Activated T-cell treated with anti-CD3 and anti-CD28 coated beads for 4 hours (primary cell): ENCODE data around the gene DHRSX.
"Not testable (repeated sequence)": the region's sequence is repeated elsewhere in the genome, so short reads cannot be mapped to it uniquely, and the experiment has no call there.

Experiments
- DNase-seq: peaks from one replicate; pipeline ENCODE4 v3.0.0-alpha.2; 2020

DHRSX gene

GRCh38 chrX:2423899-2424298 lies 76.9 kb downstream of the DHRSX start:
- no peak for DNase-seq

DNA sequence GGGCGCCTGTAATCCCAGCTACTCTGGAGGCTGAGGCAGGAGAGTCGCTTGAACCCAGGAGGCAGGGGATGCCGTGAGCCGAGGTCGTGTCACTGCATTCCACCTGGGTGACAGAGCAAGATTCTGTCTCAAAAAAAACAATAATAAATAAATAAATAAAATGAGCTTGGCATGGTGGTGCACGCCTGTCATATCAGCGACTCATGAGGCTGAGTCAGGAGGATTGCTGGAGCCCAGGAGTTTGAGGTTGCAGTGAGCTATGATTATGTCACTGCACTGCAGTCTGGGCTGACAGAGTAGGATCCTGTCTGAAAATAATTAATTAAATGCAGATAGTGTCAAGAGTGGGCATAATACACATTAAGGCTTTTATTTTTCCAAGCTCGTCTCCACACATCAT lies 77.5 kb downstream of the DHRSX start:
- DNase-seq: no peak

- not testable (repeated sequence) for DNase-seq
Measured at GRCh38 chrX:2419418-2419817, 81.4 kb downstream of the DHRSX start.

DNA sequence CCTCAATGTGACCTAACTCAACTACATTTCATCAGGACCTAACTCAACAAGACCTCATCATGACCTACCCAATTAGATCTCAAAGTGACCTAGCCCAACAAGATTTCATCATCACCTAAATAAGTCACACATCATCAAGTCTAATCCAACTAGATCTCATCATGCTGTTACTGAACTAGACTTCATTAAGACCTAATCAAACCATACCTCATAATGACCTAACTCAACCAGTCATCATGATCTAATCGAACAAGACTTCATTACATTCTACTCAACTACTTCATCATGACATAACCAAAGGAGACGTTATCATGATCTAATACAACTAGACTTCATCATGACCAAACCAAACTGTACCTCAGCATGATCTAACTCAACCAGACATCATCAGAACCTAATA lies 82.8 kb downstream of the DHRSX start:
- DNase-seq: no peak

DNA sequence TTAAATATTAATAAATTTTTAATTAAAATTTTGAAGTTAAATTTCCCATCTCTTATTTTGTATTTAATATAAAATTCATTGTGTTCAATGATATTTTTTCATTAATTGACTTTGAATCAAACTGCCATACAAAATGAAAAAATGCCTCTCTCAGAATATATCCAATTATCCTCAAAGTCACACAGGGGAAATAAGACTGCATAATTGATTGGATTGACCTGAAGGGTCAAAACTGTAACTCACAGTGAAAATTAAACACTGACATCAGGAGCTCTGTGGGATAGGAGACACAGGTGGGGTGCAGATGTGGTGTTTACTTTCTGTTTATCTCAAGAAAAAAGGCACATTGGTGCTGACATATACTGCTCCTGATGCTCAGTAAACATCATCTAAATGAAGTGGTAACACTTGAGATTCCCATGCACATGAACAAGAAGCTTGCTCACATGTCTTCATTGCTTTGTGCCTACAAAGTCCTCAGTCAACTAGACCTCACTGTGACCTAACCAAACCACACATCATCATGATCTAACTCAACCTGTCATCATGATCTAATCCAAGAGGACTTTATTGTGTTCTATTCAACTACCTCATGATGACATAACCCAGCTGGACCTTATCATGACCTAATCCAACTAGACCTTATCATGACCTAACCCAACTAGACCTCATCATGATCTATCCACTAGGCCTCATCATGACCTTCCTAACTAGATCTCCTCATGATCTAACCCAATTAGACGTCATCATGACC lies 83.7 kb downstream of the DHRSX start:
- no peak for DNase-seq

DNA sequence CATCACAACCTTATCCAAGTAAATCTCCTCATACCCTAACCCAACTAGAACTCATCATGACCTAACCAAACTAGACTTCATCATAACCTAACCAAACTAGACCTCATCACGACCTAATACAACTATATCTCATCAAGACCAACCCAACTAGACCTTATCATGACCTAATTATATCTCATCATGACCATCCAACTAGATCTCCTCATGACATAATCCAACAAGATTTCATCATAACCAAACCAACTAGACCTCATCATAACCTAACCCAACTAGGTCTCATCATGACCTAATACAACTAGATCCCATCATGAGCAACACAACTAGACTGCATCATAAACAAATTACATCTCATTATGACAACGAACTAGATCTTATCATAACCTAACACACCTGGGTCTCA lies 86.4 kb downstream of the DHRSX start:
- DNase-seq: no peak

DNA sequence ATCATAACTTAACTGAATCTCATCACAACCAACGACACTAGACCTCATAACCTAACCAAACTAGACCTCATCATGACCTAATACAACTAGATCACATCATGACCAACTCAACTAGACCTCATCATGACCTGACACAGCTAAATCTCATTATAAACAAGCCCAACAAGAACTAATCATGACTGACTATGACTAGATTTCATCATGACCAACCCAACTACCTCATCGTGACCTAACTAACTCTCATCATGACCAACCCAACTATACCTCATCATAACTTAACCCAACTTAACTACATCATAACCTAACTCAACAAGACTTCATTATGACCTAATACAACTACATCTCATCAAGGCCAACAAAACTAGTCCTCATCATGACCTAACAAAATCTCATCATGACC lies 86.8 kb downstream of the DHRSX start:
- no peak for DNase-seq

DNA sequence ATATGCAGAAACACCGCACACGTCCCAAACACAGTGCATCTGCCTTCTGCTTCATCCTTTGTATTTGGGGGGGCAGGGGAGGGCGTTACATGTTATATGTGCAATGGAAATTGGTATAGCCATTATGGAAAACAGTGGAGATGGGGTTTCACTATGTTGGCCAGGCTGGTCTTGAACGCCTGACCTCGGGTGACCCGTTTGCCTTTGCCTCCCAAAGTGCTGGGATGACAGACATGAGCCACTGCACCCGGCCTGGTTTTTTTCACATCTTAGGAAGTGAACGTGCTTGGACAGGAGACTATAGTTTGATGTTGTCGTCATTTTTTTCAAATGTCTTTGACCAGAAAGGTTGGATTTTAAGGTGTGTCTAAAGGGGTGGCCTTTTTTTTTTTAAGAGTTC lies 88.6 kb downstream of the DHRSX start:
- DNase-seq: no peak

DNA sequence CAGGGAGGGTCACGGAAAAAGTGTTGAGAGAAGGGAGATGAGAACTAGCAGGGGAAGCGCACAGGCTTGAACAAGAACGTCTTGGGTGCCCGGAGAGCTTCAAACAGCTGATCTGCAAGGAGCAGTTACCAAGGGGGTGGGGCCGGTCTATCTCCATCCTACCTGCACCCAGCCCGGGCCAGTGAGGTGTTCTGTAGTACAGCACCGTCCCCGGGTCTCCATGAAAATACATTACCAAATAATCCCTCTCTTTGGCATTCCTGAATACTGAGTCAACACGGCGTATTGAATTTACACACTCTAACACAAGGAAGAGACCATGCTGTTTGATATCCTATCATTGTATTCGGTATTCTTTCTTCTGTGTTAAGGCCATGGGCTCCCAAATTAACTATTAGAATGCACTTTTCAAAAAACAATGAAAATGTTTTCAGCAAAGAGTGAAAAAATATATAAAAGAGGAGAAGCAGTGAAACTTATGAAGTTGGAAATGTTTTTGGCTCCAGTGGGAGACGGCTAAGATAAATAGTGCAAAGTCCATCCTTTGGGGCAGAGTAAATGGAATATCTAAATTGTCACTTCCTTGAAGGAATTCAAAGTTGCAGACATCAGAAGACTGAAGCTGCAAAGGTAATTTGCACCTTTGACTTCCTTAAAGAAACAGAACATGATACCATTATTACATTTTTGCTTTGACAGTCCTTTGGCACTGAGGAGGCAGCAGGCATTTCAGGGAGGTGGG lies 90.3 kb downstream of the DHRSX start:
- no peak for DNase-seq

- no peak for DNase-seq
Measured at GRCh38 chrX:2409796-2410195, 91.0 kb downstream of the DHRSX start.

- no peak for DNase-seq
Measured at GRCh38 chrX:2408856-2409255, 91.9 kb downstream of the DHRSX start.

GRCh38 chrX:2406891-2407518 lies 93.8 kb downstream of the DHRSX start:
- DNase-seq: no peak

DNA sequence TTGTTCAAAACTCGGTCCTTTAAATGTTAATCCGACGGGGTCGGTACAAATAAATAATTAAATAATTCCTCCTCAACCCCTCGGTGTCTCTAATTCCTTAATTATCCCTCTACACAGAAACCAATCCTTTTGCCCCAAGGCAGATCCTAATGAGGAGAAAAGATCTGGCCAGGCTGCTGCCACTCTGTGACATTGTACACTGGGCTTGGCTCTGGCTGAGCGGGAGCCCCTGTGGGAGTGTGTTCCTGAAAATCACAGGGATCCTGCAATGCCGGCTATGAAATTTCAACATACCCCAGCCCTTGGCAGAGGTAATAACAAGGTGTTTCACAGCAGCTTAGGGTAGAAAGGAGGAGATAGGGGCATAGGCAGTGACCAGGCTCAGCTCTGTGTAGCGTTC lies 96.0 kb downstream of the DHRSX start:
- no peak for DNase-seq

- no peak for DNase-seq
Measured at GRCh38 chrX:2402361-2402690, 98.5 kb downstream of the DHRSX start.

DNA sequence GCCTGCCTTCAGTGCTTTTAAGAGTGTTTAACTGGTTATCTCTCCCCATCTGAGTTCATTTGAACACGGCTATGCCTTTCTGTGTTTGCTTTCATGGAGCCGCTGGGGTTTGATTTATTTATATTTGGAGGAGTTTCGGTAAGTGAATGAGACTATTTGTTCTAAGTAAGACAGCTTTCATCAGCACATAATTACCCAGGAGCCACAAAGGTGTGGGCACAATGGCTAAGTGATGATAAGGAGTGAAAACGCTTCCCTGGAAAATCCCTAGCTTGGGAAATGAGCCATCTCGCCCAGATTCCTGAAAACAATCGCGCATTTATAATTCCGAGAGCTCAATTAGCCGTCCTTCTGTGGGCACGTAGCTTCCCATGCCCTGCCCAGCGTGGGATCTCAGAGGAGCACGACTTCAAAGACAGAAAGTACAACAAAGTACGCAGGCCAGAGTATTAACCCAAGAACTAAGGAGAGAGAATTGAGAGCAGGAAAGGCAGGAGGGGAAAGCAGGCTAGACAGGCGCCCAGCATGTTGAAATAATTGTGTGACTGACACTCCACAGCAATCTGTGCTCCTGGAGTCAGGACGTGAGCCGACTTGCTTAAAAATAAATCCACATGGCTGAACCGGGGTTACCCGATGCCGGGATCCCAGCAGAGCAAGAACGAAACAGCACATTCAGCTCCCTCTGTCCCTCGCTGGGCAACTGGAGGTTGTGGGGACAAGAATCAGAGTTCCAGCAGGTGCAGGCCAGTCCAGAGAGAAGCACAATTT lies 99.0 kb downstream of the DHRSX start:
- DNase-seq: no peak

GRCh38 chrX:2401201-2401589 lies 99.6 kb downstream of the DHRSX start:
- DNase-seq: no peak

DNA sequence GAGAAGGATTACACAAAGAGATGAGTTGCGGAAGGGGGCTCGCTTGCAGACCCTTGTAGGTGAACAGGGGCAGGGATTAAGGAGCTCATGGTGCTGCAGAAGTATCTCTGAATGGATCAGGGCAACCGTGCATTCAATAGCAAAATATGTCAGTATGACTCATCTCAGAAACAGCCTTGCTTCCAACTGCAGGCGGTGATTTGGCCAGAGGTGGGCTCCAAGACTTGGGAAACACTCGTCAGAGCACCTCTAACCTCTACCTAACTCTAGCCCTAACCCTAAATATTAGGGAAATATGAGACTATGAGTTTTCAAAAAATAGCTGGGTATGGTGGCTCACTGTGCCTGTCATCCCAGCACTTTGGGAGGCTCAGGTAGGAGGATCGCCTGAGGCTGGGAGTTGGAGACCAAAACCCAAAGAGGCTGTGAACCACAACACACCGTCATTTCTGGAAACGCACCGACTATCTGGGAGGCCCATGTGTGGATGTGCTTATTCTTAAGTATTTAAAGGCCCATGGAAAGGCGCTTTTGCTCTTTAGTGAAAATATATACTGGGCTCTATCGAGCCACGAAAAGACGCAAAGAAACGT lies 102.6 kb downstream of the DHRSX start:
- DNase-seq: no peak

DNA sequence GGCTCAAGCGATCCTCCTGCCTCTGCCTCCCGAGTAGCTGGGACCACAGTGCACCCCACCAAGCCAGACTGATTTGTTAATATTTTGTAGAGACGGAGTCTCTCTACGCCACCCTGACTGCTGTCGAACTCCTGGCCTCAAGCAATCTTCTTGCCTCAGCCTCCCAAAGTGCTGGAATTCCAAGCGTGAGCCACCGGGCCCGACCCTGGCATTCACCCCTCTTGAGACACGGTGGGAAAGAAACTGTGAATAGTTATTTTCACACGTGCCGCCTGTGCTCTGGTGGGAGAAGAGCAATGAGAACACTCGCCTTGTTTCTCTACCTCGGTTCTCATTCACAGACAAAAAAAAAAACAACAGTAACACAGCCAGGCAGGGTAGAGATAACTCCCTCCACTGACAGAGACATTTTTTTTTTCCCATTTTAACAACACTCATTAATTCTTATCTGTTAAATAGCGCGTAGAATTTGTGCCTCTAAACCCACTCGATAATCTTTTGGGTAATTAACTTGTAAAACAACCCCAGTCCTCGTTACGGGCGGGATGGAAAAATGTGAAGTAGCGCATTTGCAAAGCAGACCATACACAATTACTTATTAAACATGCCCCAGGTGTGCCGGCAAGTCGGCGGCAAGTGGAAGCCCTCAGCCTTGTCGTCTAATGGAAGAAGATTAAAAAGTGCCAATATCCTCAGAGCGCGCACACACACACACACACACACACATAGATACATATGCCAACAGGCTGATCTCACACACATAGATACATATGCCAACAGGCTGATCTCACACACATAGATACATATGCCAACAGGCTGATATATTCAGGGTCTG lies 103.3 kb downstream of the DHRSX start:
- DNase-seq: no peak

- DNase-seq: no peak
Measured at GRCh38 chrX:2395261-2395992, 105.3 kb downstream of the DHRSX start.

GRCh38 chrX:2391869-2392606 lies 108.7 kb downstream of the DHRSX start:
- no peak for DNase-seq

DNA sequence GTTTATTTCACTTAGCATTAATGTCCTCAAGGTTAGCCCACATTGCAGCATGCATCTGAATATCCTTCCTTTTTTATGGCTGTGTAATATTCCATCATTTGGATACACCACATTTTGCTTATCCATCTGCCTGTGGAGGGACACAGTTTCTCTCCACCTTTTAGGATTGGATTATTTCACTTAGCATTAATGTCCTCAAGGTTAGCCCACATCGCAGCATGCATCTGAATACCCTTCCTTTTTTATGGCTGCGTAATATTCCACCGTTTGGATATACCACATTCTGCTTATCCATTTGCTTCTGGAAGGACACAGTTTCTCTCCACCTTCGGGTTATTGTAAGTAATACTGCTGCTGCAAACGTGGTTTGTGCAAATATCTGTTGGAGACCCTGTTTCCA lies 110.0 kb downstream of the DHRSX start:
- no peak for DNase-seq
